ENCODE results near the gene CDKAL1. TPM values are rescaled to one million over a fixed set of nuclear protein-coding genes. Genes with fewer than 3 reads are reported as not detected.

The CDKAL1 gene
- total RNA-seq, 1 donor from 2014 or later: 13.4 TPM

DNA sequence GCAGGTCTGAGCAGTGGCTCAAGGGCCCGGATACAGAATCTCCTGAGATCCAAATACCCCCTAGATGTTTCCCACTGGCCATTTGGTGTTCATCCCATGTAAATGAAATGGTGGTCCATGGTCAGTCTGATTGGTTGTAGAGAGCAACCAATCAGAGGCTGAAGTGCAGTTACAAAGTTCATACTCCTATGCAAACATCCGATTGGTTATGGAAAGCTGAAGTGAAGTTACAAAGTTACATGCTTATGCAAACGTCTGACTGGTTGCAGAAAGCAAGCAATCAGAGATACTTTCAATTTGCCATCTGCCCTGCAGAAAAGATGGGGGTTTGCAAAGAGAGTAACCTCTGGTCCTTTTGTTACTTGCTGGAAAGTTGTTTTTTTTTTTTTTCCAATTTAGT, 313.6 kb downstream of the CDKAL1 start:
- H3K4me3 ChIP-seq (ENCODE audit: low read depth, low read length): no peak overlapping the region
- TF ChIP-seq, protein P1, sequence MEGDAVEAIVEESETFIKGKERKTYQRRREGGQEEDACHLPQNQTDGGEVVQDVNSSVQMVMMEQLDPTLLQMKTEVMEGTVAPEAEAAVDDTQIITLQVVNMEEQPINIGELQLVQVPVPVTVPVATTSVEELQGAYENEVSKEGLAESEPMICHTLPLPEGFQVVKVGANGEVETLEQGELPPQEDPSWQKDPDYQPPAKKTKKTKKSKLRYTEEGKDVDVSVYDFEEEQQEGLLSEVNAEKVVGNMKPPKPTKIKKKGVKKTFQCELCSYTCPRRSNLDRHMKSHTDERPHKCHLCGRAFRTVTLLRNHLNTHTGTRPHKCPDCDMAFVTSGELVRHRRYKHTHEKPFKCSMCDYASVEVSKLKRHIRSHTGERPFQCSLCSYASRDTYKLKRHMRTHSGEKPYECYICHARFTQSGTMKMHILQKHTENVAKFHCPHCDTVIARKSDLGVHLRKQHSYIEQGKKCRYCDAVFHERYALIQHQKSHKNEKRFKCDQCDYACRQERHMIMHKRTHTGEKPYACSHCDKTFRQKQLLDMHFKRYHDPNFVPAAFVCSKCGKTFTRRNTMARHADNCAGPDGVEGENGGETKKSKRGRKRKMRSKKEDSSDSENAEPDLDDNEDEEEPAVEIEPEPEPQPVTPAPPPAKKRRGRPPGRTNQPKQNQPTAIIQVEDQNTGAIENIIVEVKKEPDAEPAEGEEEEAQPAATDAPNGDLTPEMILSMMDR (IDR thresholded peaks at IDR 0.05; ENCODE audit: insufficient read depth, low read length, severe bottlenecking): no peak
- FAIRE-seq (no peak), DNase-seq (ENCODE audit: low read depth) (no peak)
- no peaks in the 10 kb centered on the region for H3K27me3 ChIP-seq (ENCODE audit: control insufficient read depth, insufficient read depth, low read length)
- no peaks in the 10 kb centered on the region for H3K36me3 ChIP-seq (ENCODE audit: control insufficient read depth, insufficient read depth, low read length)

DNA sequence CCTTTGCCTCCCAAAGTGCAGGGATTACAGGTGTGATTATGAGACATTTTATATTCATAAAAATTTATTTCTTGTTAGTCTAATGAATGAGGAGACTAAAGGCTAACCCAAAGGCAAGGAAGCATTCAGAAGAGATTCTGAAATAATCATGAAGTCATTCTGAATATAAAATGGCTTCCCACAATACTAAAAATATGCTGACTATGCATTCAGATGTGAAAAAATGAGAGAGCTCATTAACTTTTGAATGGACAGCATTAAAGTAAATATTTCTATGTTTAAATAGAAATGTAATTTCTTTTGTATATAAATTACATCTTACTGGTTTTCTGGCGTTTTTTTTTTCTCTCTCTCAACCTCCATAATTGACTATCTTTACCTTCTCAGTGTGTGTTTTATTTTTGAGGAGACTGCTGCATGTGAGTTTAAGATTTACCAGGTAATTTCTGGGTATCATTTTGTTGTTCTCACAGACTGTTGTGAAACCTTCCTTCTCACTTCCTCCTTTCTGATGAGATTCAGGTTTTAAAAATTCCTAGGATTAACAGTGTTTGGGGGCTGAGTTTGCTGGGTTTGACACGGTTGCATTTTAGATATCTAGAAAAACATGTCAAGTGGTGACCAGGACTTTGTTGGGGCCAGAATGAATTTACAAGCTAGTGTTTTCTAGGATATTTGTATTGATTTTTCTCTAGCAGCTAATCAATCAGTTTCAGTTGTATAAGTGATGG, 316.6 kb downstream of the CDKAL1 start:
- FAIRE-seq: no peak
- no peak for DNase-seq (ENCODE audit: low read depth)
- TF ChIP-seq, protein P1 (IDR thresholded peaks at IDR 0.05; ENCODE audit: insufficient read depth, low read length, severe bottlenecking): no peak
- H3K4me3 ChIP-seq (ENCODE audit: low read depth, low read length): no peak overlapping the region
- no peaks in the 10 kb centered on the region for H3K27me3 ChIP-seq (ENCODE audit: control insufficient read depth, insufficient read depth, low read length)
- H3K36me3 ChIP-seq (ENCODE audit: control insufficient read depth, insufficient read depth, low read length): no peaks in the 10 kb centered on the region

GRCh38 chr6:20851795-20852194, 317.5 kb downstream of the CDKAL1 start:
- DNase-seq (ENCODE audit: low read depth) (no peak), FAIRE-seq (no peak)
- no peaks in the 10 kb centered on the region for H3K27me3 ChIP-seq (ENCODE audit: control insufficient read depth, insufficient read depth, low read length)

GRCh38 chr6:20853828-20854227, 319.6 kb downstream of the CDKAL1 start:
- no peak for DNase-seq (ENCODE audit: low read depth)
- Histone ChIP-seq H3K4me3 (ENCODE audit: low read depth, low read length) (no peak overlapping the region), H3K36me3 (ENCODE audit: control insufficient read depth, insufficient read depth, low read length) (no peaks in the 10 kb centered on the region), H3K27me3 (ENCODE audit: control insufficient read depth, insufficient read depth, low read length) (no peaks in the 10 kb centered on the region)
- FAIRE-seq: no peak
- TF ChIP-seq, protein P1 (IDR thresholded peaks at IDR 0.05; ENCODE audit: insufficient read depth, low read length, severe bottlenecking): no peak

More at GRCh38 chr6:20851795-20852194, 317.5 kb downstream of the CDKAL1 start:
- TF ChIP-seq, protein P1 (IDR thresholded peaks at IDR 0.05; ENCODE audit: insufficient read depth, low read length, severe bottlenecking): no peak
- no peak overlapping the region for H3K4me3 ChIP-seq (ENCODE audit: low read depth, low read length)
- H3K36me3 ChIP-seq (ENCODE audit: control insufficient read depth, insufficient read depth, low read length): no peaks in the 10 kb centered on the region

- no peak for DNase-seq (ENCODE audit: low read depth)
- FAIRE-seq: no peak
- Histone ChIP-seq H3K36me3 (ENCODE audit: control insufficient read depth, insufficient read depth, low read length) (no peaks in the 10 kb centered on the region), H3K4me3 (ENCODE audit: low read depth, low read length) (no peak overlapping the region), H3K27me3 (ENCODE audit: control insufficient read depth, insufficient read depth, low read length) (no peaks in the 10 kb centered on the region)
- TF ChIP-seq, protein P1 (IDR thresholded peaks at IDR 0.05; ENCODE audit: insufficient read depth, low read length, severe bottlenecking): no peak
Measured at GRCh38 chr6:20856681-20857288, 322.5 kb downstream of the CDKAL1 start.
